ENCODE results near the gene ADAM30. TPM values are rescaled to one million over a fixed set of nuclear protein-coding genes. Genes with fewer than 3 reads are reported as not detected.

The ADAM30 gene
- total RNA-seq, 2 donors from 2014 or later, result not detected

- Histone ChIP-seq H3K36me3 (no peaks in the 10 kb centered on the region), H3K9ac (ENCODE audit: low read depth in 2 of 2, low read length in 2 of 2) (no peak overlapping the region), H3K4me3 (no peak overlapping the region), H3K9me3 (no peaks in the 10 kb centered on the region), H3K27me3 (no peaks in the 10 kb centered on the region), H3K4me1 (no peaks in the 10 kb centered on the region), H3K27ac (no peak overlapping the region)
- DNase-seq, result no peak
- intact Hi-C loops (cut with DNase I), result no loop called here
- TF ChIP-seq CTCF (IDR thresholded peaks at IDR 0.05), result no peak
These were observed 13.7 kb upstream of the ADAM30 start for GRCh38 chr1:119909890-119910596.

- Histone ChIP-seq H3K36me3 (no peaks in the 10 kb centered on the region), H3K9ac (ENCODE audit: low read depth in 2 of 2, low read length in 2 of 2) (no peak overlapping the region), H3K4me3 (no peak overlapping the region), H3K27me3 (no peaks in the 10 kb centered on the region), H3K27ac (no peak overlapping the region), H3K9me3 (no peaks in the 10 kb centered on the region), H3K4me1 (no peaks in the 10 kb centered on the region)
- TF ChIP-seq CTCF (IDR thresholded peaks at IDR 0.05), result no peak
- intact Hi-C loops (cut with DNase I), result no loop called here
- DNase-seq, result no peak
These were observed 12.3 kb upstream of the ADAM30 start for GRCh38 chr1:119908661-119909060.

- intact Hi-C loops (cut with DNase I), result no loop called here
- no peak for DNase-seq
These were observed 10.8 kb upstream of the ADAM30 start for GRCh38 chr1:119906927-119907652.

GRCh38 chr1:119903443-119903835, 7.1 kb upstream of the ADAM30 start:
- H3K36me3 ChIP-seq, result no peaks in the 10 kb centered on the region
- H3K27ac ChIP-seq, result no peak overlapping the region
- H3K4me1 ChIP-seq, result no peaks in the 10 kb centered on the region
- H3K4me3 ChIP-seq, result no peak overlapping the region
- no peaks in the 10 kb centered on the region for H3K27me3 ChIP-seq
- no peak for DNase-seq
- no peak overlapping the region for H3K9ac ChIP-seq (ENCODE audit: low read depth in 2 of 2, low read length in 2 of 2)
- H3K9me3 ChIP-seq, result no peaks in the 10 kb centered on the region
- TF ChIP-seq CTCF (IDR thresholded peaks at IDR 0.05), result no peak
- intact Hi-C loops (cut with DNase I), result no loop called here

More at GRCh38 chr1:119906927-119907652, 10.8 kb upstream of the ADAM30 start:
- Histone ChIP-seq H3K27ac (no peak overlapping the region), H3K36me3 (no peaks in the 10 kb centered on the region), H3K9me3 (no peaks in the 10 kb centered on the region), H3K9ac (ENCODE audit: low read depth in 2 of 2, low read length in 2 of 2) (no peak overlapping the region), H3K4me3 (no peak overlapping the region), H3K27me3 (no peaks in the 10 kb centered on the region), H3K4me1 (no peaks in the 10 kb centered on the region)
- no peak for TF ChIP-seq CTCF (IDR thresholded peaks at IDR 0.05)

GRCh38 chr1:119902775-119903442, 6.6 kb upstream of the ADAM30 start:
- Histone ChIP-seq H3K9me3 (no peaks in the 10 kb centered on the region), H3K4me3 (no peak overlapping the region), H3K27ac (no peak overlapping the region), H3K9ac (ENCODE audit: low read depth in 2 of 2, low read length in 2 of 2) (no peak overlapping the region), H3K4me1 (no peaks in the 10 kb centered on the region), H3K36me3 (no peaks in the 10 kb centered on the region), H3K27me3 (no peaks in the 10 kb centered on the region)
- intact Hi-C loops (cut with DNase I), result no loop called here
- no peak for TF ChIP-seq CTCF (IDR thresholded peaks at IDR 0.05)
- DNase-seq, result no peak

All from colonic mucosa (tissue), 4 donors.